Esophagus squamous epithelium (tissue), 4 donors: Measurements from ENCODE around the gene TSPAN12.

Source experiments
- CTCF ChIP-seq, 6 experiments: fragments of 450-650 bp in 4 of 6; fragments of 200-600 bp in 2 of 6; sonication (generic) in 2 of 6; IDR thresholded peaks; one replicate each; pipeline ENCODE4 v1.5.1; 2016 to 2019; ENCODE audit warnings: antibody characterized with exemption in 6 of 6, mild to moderate bottlenecking in 4 of 6, moderate library complexity in 4 of 6
- POLR2A ChIP-seq, 4 donors: fragments of 450-650 bp; IDR thresholded peaks; one replicate each; pipeline ENCODE4 v1.6.1; 2017; ENCODE audit warnings: antibody characterized with exemption in 4 of 4, mild to moderate bottlenecking in 4 of 4, moderate library complexity in 3 of 4

GRCh38 chr7:120813546-120814252, 44.2 kb downstream of the TSPAN12 start:
- TF ChIP-seq CTCF (IDR thresholded peaks at IDR 0.05): no peak
- TF ChIP-seq POLR2A (IDR thresholded peaks at IDR 0.05): no peak
